ENCODE data around the gene SYNE4. TPM values are rescaled to one million over a fixed set of nuclear protein-coding genes. Genes with fewer than 3 reads are reported as not detected.

The SYNE4 gene
- polyA plus RNA-seq, 1 of the 3 experiments (the other 2 are of a cell fraction): 0.48 TPM

GRCh38 chr19:35990156-35990555, 18.5 kb downstream of the SYNE4 start:
- H3K27ac ChIP-seq (ENCODE audit: low read depth in 2 of 2, low read length in 1 of 2): no peak overlapping the region
- H3K27me3 ChIP-seq (ENCODE audit: insufficient read depth): peaks cover 7% of the 10 kb centered on the region; the same call in 1 of the 2 replicates
- 72% methylated on average over 4 of the region's 4 CpGs for WGBS (ENCODE audit: low lambda C conversion rate)
- peaks cover 1% of the 10 kb centered on the region; the same call in 1 of the 2 replicates for H3K79me2 ChIP-seq (ENCODE audit: insufficient read depth)
- no peak overlapping the region for H3K4me2 ChIP-seq
- no peak overlapping the region for H3K9ac ChIP-seq
- H3K36me3 ChIP-seq (replicated peaks in 1 of 2; ENCODE audit: control insufficient read depth in 1 of 2, insufficient read depth in 2 of 2, low read length in 1 of 2): no peaks in the 10 kb centered on the region
- no peaks in the 10 kb centered on the region for H3F3A ChIP-seq (replicated peaks; ENCODE audit: insufficient read depth)
- DNase-seq: no peak
- H2AFZ ChIP-seq (ENCODE audit: low read depth): no peak overlapping the region
- no peaks in the 10 kb centered on the region for H4K20me1 ChIP-seq (ENCODE audit: insufficient read depth)
- no peaks in the 10 kb centered on the region for H3K9me3 ChIP-seq
- no peak overlapping the region for H3K4me3 ChIP-seq (ENCODE audit: low read depth in 2 of 2, low read length in 1 of 2)
- POLR2A ChIA-PET: no interaction called here
- no peaks in the 10 kb centered on the region for H3K9me2 ChIP-seq
- peaks cover 0 to 6% of the 10 kb centered on the region in 2 experiments; a peak in 1 of 4 replicates for H3K4me1 ChIP-seq (ENCODE audit: control insufficient read depth in 1 of 2, insufficient read depth in 2 of 2, low read depth in 1 of 2, low read length in 1 of 2)
- no peak for TF ChIP-seq TEAD4 (IDR thresholded peaks at IDR 0.05; ENCODE audit: borderline replicate concordance, insufficient read depth)
- no peak for TF ChIP-seq MAX (IDR thresholded peaks at IDR 0.05; ENCODE audit: low read depth)
- TF ChIP-seq IRF3 (IDR thresholded peaks at IDR 0.05; ENCODE audit: low read depth, low read length): no peak
- TF ChIP-seq ELF1 (IDR thresholded peaks at IDR 0.05): no peak
- TF ChIP-seq RAD21 (IDR thresholded peaks at IDR 0.05; ENCODE audit: low read length): no peak
- no peak for TF ChIP-seq RCOR1 (IDR thresholded peaks at IDR 0.05; ENCODE audit: low read length)
- no peak for TF ChIP-seq PBX3 (IDR thresholded peaks at IDR 0.05)
- no peak for TF ChIP-seq FOSL2 (IDR thresholded peaks at IDR 0.05; ENCODE audit: borderline replicate concordance, low read depth)
- TF ChIP-seq FOXM1 (IDR thresholded peaks at IDR 0.05; ENCODE audit: low read depth): no peak
- no peak for TF ChIP-seq REST (IDR thresholded peaks at IDR 0.05; ENCODE audit: low read depth, low read length)
- TF ChIP-seq RXRA (IDR thresholded peaks at IDR 0.05; ENCODE audit: borderline replicate concordance, low read depth): no peak
- TF ChIP-seq CTCF (IDR thresholded peaks at IDR 0.05): no peak
- no peak for TF ChIP-seq EP300 (IDR thresholded peaks at IDR 0.05; ENCODE audit: borderline replicate concordance in 1 of 2, low read depth in 1 of 2, low read length in 1 of 2)
- TF ChIP-seq MXI1 (IDR thresholded peaks at IDR 0.05; ENCODE audit: low read depth, low read length): no peak
- CTCF ChIA-PET: interaction anchor here (1.0 kb wide), 1 partner anchor 23 kb away, joined by 3 read pairs; no protein-coding TSS in a partner anchor
